Transverse colon (tissue), 3 donors: ENCODE results near the gene ST3GAL3.

Source experiments
- CTCF ChIP-seq, 5 experiments: fragments of 200-600 bp in 3 of 5; fragments of 450-650 bp in 2 of 5; sonication (generic) in 3 of 5; IDR thresholded peaks; 1 replicate in 2 of 5; 2 replicates in 3 of 5; pipeline ENCODE4 v1.5.1; 2016 to 2017; ENCODE audit warnings: antibody characterized with exemption in 5 of 5, inconsistent platforms in 3 of 5, mild to moderate bottlenecking in 2 of 5, moderate library complexity in 1 of 5
- EP300 ChIP-seq: sonication (generic); formaldehyde crosslinking; IDR thresholded peaks from one replicate; pipeline ENCODE4 v1.6.1; 2017; ENCODE audit warnings: antibody characterized with exemption, low read depth

GRCh38 chr1:43924516-43924915 is 217.2 kb downstream of the ST3GAL3 start:
- TF ChIP-seq CTCF (IDR thresholded peaks at IDR 0.05) (no peak), EP300 (no peak)
